SK-N-SH (cell line): ENCODE results near the gene ATP11A.

Experiments
- CTCF ChIP-seq: fragments of 200-600 bp; sonication (generic); IDR thresholded peaks from 2 replicates; pipeline ENCODE4 v1.6.1; 2017; ENCODE audit warnings: antibody characterized with exemption, mild to moderate bottlenecking, moderate library complexity
- MAX ChIP-seq: IDR thresholded peaks from 2 replicates; pipeline ENCODE4 v1.4.0; 2012; ENCODE audit warnings: low read depth
- MXI1 ChIP-seq: IDR thresholded peaks from 2 replicates; pipeline ENCODE4 v1.6.1; 2012; ENCODE audit warnings: mild to moderate bottlenecking, low read depth, low read length, improper control_type of control experiment
- POLR2AphosphoS5 ChIP-seq: IDR thresholded peaks from 2 replicates; pipeline ENCODE4 v1.6.1; 2012; ENCODE audit warnings: low read depth, low read length
- RCOR1 ChIP-seq: fragments of 150-350 bp; IDR thresholded peaks from 2 replicates; pipeline ENCODE4 v1.6.1; 2017; ENCODE audit warnings: antibody characterized with exemption, low read length
- REST ChIP-seq: IDR thresholded peaks from 2 replicates; pipeline ENCODE4 v1.6.1; 2012; ENCODE audit warnings: mild to moderate bottlenecking, low read depth, low read length, moderate library complexity
- SMC3 ChIP-seq: IDR thresholded peaks from 2 replicates; pipeline ENCODE4 v1.6.1; 2012; ENCODE audit warnings: low read depth, low read length, improper control_type of control experiment

- TF ChIP-seq REST (no peak), CTCF (no peak), POLR2AphosphoS5 (no peak), SMC3 (no peak), RCOR1 (no peak), MXI1 (no peak), MAX (no peak)
Measured at GRCh38 chr13:112771877-112772538, 82.2 kb downstream of the ATP11A start.
